ENCODE measurements around the gene TBC1D2B. TPM values are rescaled to one million over a fixed set of nuclear protein-coding genes. Genes with fewer than 3 reads are reported as not detected.

Gene TBC1D2B
- total RNA-seq, 1 experiment from 2014 or later: 18.7 TPM

GRCh38 chr15:77945566-77945965 is 131.9 kb downstream of the TBC1D2B start:
- DNase-seq (ENCODE audit: low read depth): no peak

Other genes with a start within 250 kb of the TBC1D2B start
- not detected in 2 replicates for gene SH2D7, start 14.8 kb upstream of the TBC1D2B start, total RNA-seq (2014; rRNA removed; shearing (Covaris generic))
- gene CIB2, start 53.7 kb upstream of the TBC1D2B start, total RNA-seq (2014; rRNA removed; shearing (Covaris generic)): 1.9 and 2.2 TPM in 2 replicates
- gene IDH3A, start 71.7 kb upstream of the TBC1D2B start, total RNA-seq (2014; rRNA removed; shearing (Covaris generic)): 52.6 and 116 TPM in 2 replicates
- gene ACSBG1, start 156.9 kb upstream of the TBC1D2B start, total RNA-seq (2014; rRNA removed; shearing (Covaris generic)): not detected in 2 replicates
- gene DNAJA4, start 186.9 kb upstream of the TBC1D2B start, total RNA-seq (2014; rRNA removed; shearing (Covaris generic)): 2.3 TPM in 1 of 2 replicates, not detected in the other
- 61.7 and 64.5 TPM in 2 replicates for gene SKIC8, start 221.9 kb upstream of the TBC1D2B start, total RNA-seq (2014; rRNA removed; shearing (Covaris generic))

All from M059J (cell line).